Panc1 (cell line): ENCODE data around the gene MAP9. TPM values are rescaled to one million over a fixed set of nuclear protein-coding genes. Genes with fewer than 3 reads are reported as not detected.

Experiments used
- ATAC-seq: fragments of 200-7000 bp; cut with Tn5 transposase; 2 replicates; pipeline ENCODE4 v1.9.1; 2020; ENCODE audit warnings: mild to moderate bottlenecking, moderate library complexity
- BruUV-seq: library from RNA; stranded (reverse); fragments of 400-500 nt; replicated peaks from 2 replicates; lab custom pipeline; 2021; lab: Mats Ljungman, UMichigan
- CTCF ChIA-PET: fragments of 300-600 bp; sonication (Branson Sonifier 250); formaldehyde crosslinking; loops from one replicate; lab custom pipeline; 2022; ENCODE audit warnings: antibody characterized with exemption; lab: Charles Lee
- POLR2A ChIA-PET: fragments of 300-600 bp; sonication (Branson Sonifier 250); formaldehyde crosslinking; loops from one replicate; lab custom pipeline; 2022; ENCODE audit warnings: antibody characterized with exemption; lab: Charles Lee
- DNase-seq: peaks from one replicate; pipeline ENCODE4 v3.0.0-alpha.2; 2010; ENCODE audit warnings: low read depth, low spot score
- H3K27ac ChIP-seq: 2 replicates; pipeline ENCODE4 v1.5.1; 2011; ENCODE audit warnings: mild to moderate bottlenecking, low read length, inconsistent platforms
- H3K27me3 ChIP-seq: fragments of 200-500 bp; sonication (Bioruptor generic); 2 replicates; pipeline ENCODE4 v1.6.0; 2014; ENCODE audit warnings: low read length, inconsistent platforms; ENCODE audit not compliant: control insufficient read depth, insufficient read depth
- H3K36me3 ChIP-seq: fragments of 200-500 bp; sonication (Bioruptor generic); 2 replicates; pipeline ENCODE4 v1.5.1; 2014; ENCODE audit warnings: inconsistent platforms, mild to moderate bottlenecking, low read length, moderate library complexity; ENCODE audit not compliant: control insufficient read depth, insufficient read depth
- H3K4me1 ChIP-seq: 2 replicates; pipeline ENCODE4 v1.5.1; 2011; ENCODE audit warnings: inconsistent platforms, mild to moderate bottlenecking, low read length, moderate library complexity; ENCODE audit not compliant: control insufficient read depth, insufficient read depth
- H3K4me3 ChIP-seq, 2 experiments: 2 replicates each; pipeline ENCODE4 v1.5.1; 2011 to 2012; ENCODE audit warnings: low read depth in 2 of 2, low read length in 2 of 2, mild to moderate bottlenecking in 2 of 2, inconsistent platforms in 1 of 2, moderate library complexity in 1 of 2
- H3K9me3 ChIP-seq: fragments of 200-500 bp; sonication (Bioruptor generic); 2 replicates; pipeline ENCODE4 v1.5.1; 2014; ENCODE audit warnings: low read depth, mild to moderate bottlenecking, inconsistent platforms, low read length, moderate library complexity; ENCODE audit not compliant: control insufficient read depth, insufficient read depth
- POLR2AphosphoS5 ChIP-seq: IDR thresholded peaks from 2 replicates; pipeline ENCODE4 v1.6.1; 2012; ENCODE audit warnings: mild to moderate bottlenecking, low read depth, low read length, moderate library complexity
- REST ChIP-seq, 2 experiments: IDR thresholded peaks; 2 replicates each; pipeline ENCODE4 v1.6.1; 2011 to 2012; ENCODE audit warnings: low read depth in 2 of 2, control low read depth in 1 of 2, low read length in 1 of 2, mild to moderate bottlenecking in 1 of 2, moderate library complexity in 1 of 2; ENCODE audit not compliant: insufficient read depth in 1 of 2
- SIN3A ChIP-seq: IDR thresholded peaks from 2 replicates; pipeline ENCODE4 v1.6.1; 2012; ENCODE audit warnings: low read depth, mild to moderate bottlenecking, low read length, moderate library complexity, borderline replicate concordance; ENCODE audit not compliant: insufficient read depth
- TCF7L2 ChIP-seq: IDR thresholded peaks from 2 replicates; pipeline ENCODE4 v1.6.1; 2011; ENCODE audit warnings: mild to moderate bottlenecking, low read depth, low read length, inconsistent platforms
- in situ Hi-C: cut with HindIII; loops from 2 replicates; pipeline ENCODE4 v1.10.0; 2016; ENCODE audit warnings: low sequenced_read_pairs, low pct_unique_long_range_greater_than_20kb
- intact Hi-C: fragments of 100-400 bp; cut with micrococcal nuclease; formaldehyde crosslinking; loops from one replicate; pipeline ENCODE4 v1.10.0; 2022; ENCODE audit not compliant: unreplicated experiment
- total RNA-seq: library from RNA; stranded (reverse); gene quantifications from one replicate; pipeline ENCODE4 v1.2.1, GENCODE V29; 2021; ENCODE audit not compliant: unreplicated experiment
- TF ChIP-seq, protein P1 (sequence below): fragments of 450-650 bp; IDR thresholded peaks from 2 replicates; pipeline ENCODE4 v1.5.1; 2017; ENCODE audit warnings: mild to moderate bottlenecking

MAP9 gene
- total RNA-seq, 1 experiment from 2014 or later, result 9.8 TPM

- no peak for ATAC-seq
- Histone ChIP-seq H3K4me1 (no peaks in the 10 kb centered on the region), H3K27me3 (no peaks in the 10 kb centered on the region), H3K4me3 (no peak overlapping the region), H3K27ac (no peak overlapping the region), H3K36me3 (no peaks in the 10 kb centered on the region), H3K9me3 (no peaks in the 10 kb centered on the region)
- ChIA-PET CTCF (no interaction called here), POLR2A (interaction anchor here (0.6 kb wide), 1 partner anchor 564 kb away, joined by 22 read pairs; no protein-coding TSS in a partner anchor)
- TF ChIP-seq, protein P1, sequence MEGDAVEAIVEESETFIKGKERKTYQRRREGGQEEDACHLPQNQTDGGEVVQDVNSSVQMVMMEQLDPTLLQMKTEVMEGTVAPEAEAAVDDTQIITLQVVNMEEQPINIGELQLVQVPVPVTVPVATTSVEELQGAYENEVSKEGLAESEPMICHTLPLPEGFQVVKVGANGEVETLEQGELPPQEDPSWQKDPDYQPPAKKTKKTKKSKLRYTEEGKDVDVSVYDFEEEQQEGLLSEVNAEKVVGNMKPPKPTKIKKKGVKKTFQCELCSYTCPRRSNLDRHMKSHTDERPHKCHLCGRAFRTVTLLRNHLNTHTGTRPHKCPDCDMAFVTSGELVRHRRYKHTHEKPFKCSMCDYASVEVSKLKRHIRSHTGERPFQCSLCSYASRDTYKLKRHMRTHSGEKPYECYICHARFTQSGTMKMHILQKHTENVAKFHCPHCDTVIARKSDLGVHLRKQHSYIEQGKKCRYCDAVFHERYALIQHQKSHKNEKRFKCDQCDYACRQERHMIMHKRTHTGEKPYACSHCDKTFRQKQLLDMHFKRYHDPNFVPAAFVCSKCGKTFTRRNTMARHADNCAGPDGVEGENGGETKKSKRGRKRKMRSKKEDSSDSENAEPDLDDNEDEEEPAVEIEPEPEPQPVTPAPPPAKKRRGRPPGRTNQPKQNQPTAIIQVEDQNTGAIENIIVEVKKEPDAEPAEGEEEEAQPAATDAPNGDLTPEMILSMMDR, result no peak
- TF ChIP-seq SIN3A (no peak), POLR2AphosphoS5 (no peak), REST (IDR thresholded peaks at IDR 0.05; ENCODE audit: insufficient read depth in 1 of 2, low read depth in 2 of 2, low read length in 1 of 2) (no peak), TCF7L2 (no peak)
- DNase-seq, result no peak
- BruUV-seq, result no TSS peak
- in situ Hi-C loops, result no loop called here
- intact Hi-C loops, result no loop called here
These were observed 9.2 kb downstream of the MAP9 start for GRCh38 chr4:155367608-155368007.

DNA sequence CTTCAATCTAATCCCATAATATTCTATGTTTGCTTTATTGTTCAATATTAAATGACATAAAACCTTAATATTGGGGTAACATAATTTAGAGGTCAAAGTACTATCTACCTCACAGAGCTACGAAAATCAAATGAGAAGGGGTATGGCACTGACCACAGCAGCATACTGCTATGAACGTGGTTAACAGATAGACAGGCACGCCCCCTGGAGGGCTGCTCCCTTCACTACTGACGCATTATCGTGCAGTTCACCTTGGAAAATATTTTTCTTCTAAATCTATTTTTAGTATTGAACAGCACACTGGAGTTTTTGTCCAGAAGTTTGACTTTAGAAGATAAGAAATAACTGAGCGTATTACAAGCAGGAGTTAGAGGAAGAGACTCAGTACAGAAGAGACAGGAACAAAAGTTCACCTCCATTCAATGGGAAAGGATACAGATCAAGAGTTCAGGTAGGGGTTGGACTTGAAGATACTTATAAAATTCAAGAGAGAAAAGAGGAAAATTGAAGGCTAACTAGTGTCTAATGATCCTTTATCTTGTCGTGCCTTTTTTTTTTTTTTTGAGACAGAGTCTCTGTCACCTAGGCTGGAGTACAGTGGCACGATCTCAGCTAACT, 22.7 kb downstream of the MAP9 start:
- intact Hi-C loops (loop anchor here (5.0 to 10.0 kb wide), 4 partner anchors 149 to 799 kb away; partner anchors contain the start of genes NPY2R and PLRG1), in situ Hi-C loops (no loop called here)
- CTCF ChIA-PET, result no interaction called here
- Histone ChIP-seq H3K36me3 (no peaks in the 10 kb centered on the region), H3K9me3 (no peaks in the 10 kb centered on the region), H3K27ac (no peak overlapping the region), H3K4me3 (no peak overlapping the region), H3K27me3 (no peaks in the 10 kb centered on the region), H3K4me1 (no peaks in the 10 kb centered on the region)
- TF ChIP-seq, protein P1, result peak; percentile 78
- no peak for TF ChIP-seq POLR2AphosphoS5
- POLR2A ChIA-PET, result no interaction called here
- peak; percentile 83; the same call in 1 of the 2 replicates for ATAC-seq
- DNase-seq, result no peak
- no TSS peak for BruUV-seq
